ENCODE data around the gene SDF2L1.
"Not testable (repeated sequence)": the region's sequence is repeated elsewhere in the genome, so short reads cannot be mapped to it uniquely, and the experiment has no call there.

Gene SDF2L1

DNA sequence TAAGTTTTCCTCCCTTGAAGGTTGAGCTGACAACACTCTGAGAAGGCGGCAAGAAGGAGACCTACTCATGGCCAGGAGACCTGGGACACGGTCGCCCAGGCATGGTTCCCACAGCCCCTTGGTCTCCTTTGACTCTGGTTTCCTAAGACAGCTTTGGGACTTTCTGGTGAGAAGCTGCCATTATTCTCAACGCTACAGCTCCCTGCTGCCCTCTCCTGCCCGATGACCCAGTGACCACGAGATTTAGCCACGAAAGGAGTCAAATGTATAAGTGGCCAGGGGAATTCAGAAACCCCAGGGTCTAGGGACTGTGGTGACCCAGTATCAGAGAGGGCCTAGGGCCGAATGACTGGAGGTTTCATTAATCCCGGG, 699 bp upstream of the SDF2L1 start:
- peak; percentile 61 for DNase-seq (ENCODE audit: low read depth)
- no peak for TF ChIP-seq CTCF (IDR thresholded peaks at IDR 0.05; ENCODE audit: insufficient read depth, low read depth, low read length, missing control alignments)
- peak overlapping the region; percentile 72 for H3K4me3 ChIP-seq (ENCODE audit: low read depth, low read length)

DNA sequence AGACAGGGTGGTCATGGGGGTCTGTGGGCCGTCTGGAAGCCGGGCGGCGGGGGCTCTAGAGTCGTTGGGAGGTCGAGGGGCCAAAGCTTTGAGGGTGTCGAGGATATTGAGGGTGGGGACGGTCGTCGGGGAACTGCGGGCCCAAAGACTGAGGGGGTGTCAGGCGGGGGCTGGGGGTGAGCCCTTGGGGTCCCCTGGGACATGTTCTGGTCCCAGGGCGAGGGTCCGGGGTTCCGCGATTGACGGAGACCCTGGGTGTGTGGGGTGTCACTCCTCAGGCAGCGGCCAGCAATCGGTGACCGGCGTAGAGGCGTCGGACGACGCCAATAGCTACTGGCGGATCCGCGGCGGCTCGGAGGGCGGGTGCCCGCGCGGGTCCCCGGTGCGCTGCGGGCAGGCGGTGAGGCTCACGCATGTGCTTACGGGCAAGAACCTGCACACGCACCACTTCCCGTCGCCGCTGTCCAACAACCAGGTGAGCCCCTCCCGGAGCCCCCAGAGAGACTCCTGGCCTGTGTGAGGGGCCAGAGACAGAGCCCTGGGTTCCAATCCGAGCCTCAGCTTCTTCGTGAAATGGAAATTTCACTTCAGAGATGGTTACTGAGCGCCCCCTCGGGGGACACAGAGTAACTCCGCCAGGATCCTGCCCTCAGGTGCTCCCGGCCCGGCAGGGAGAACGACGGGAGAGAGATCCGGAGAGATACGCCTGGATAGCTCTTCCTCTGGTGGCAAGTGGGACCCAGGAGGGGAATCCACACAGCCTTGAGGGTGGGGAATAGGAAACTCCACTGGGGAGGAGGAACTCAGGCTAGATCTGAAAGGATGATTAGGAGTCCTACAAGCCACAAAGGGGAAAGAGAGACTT, 714 bp downstream of the SDF2L1 start:
- peak overlapping the region; percentile 97 for H3K4me3 ChIP-seq (ENCODE audit: low read depth, low read length)
- DNase-seq (ENCODE audit: low read depth) = peak; percentile 77
- peak; percentile 71 for TF ChIP-seq CTCF (IDR thresholded peaks at IDR 0.05; ENCODE audit: insufficient read depth, low read depth, low read length, missing control alignments)

DNA sequence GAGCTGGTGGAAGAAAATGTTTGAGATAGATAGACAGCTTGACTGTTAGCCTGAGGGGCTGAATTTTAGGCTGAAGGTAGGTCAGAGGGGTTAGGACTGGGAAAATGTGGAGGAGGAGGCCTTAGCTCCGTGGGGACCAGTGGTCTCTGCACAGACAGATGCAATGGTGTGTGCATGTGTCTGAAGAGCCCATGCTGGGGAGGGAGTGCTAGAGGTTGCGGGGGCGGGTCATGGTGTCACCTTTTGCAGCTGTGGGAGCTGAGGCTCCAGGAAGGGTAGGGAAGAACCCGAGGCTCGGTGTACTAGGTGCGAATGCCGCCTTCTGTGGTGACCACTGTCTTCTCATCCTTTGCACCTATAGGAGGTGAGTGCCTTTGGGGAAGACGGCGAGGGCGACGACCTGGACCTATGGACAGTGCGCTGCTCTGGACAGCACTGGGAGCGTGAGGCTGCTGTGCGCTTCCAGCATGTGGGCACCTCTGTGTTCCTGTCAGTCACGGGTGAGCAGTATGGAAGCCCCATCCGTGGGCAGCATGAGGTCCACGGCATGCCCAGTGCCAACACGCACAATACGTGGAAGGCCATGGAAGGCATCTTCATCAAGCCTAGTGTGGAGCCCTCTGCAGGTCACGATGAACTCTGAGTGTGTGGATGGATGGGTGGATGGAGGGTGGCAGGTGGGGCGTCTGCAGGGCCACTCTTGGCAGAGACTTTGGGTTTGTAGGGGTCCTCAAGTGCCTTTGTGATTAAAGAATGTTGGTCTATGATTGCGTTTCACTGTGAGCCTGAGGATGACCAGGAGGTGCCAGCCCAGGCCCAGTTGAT, 1.6 kb downstream of the SDF2L1 start:
- DNase-seq (ENCODE audit: low read depth) = no peak
- H3K4me3 ChIP-seq (ENCODE audit: low read depth, low read length) = peak overlapping the region; percentile 97
- peak; percentile 26 for TF ChIP-seq CTCF (IDR thresholded peaks at IDR 0.05; ENCODE audit: insufficient read depth, low read depth, low read length, missing control alignments)

GRCh38 chr22:21645513-21645912, 3.4 kb downstream of the SDF2L1 start:
- not testable (repeated sequence) for DNase-seq (ENCODE audit: low read depth); H3K4me3 ChIP-seq (ENCODE audit: low read depth, low read length)

DNA sequence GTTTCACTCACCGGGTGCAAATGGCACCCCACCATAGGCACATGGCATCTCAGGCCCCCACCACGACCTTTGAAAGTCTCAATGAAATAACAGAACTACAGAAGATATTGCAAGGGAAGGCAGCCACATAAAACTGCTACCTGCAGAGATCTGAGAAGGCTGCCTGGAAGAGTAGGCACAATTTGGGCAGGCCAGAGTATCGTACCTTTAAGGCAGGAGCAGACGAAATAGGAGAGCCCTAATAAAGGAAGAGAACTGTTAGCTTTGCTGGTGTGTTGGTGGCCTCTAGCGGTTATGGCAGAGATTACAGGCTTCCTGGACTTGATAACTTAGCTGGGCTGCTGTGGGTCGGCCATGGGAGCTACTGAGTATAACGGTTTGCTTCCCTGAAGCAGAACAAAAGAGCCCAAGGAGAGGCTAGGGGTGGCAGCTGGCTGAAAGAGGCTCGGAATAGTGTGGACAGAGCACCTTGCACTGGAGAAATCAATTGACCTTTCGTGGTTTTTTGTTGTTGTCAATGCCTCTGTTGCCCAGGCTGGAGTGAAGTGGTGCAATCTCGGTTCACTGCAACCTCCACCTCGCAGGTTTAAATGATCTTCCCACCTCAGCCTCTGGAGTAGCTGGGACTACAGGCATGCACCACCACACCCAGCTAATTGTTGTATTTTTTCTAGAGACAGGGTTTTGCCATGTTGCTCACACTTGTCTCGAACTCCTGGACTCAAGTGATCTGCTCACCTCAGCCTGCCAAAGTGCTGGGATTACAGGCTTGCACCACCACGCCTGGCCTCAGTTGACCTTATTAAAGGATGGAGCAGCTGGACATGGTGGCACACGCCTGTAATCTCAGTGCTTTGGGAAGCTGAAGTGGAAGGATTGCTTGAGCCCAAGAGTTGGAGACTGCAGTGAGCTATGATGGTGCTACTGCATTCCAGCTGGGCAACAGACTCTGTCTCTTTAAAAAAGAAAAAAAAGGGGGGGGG, 4.8 kb downstream of the SDF2L1 start:
- peak; percentile 90 for TF ChIP-seq CTCF (IDR thresholded peaks at IDR 0.05; ENCODE audit: insufficient read depth, low read depth, low read length, missing control alignments)
- peak; percentile 88 for DNase-seq (ENCODE audit: low read depth)
- H3K4me3 ChIP-seq (ENCODE audit: low read depth, low read length) = no peak overlapping the region

- H3K4me3 ChIP-seq (ENCODE audit: low read depth, low read length) = no peak overlapping the region
- no peak for TF ChIP-seq CTCF (IDR thresholded peaks at IDR 0.05; ENCODE audit: insufficient read depth, low read depth, low read length, missing control alignments)
- no peak for DNase-seq (ENCODE audit: low read depth)
Measured at GRCh38 chr22:21650280-21650679, 8.2 kb downstream of the SDF2L1 start.

Measured in GM12865 (cell line).